NCI-H1694 (cell line): ENCODE measurements around the gene RPAP2.
"Not testable (repeated sequence)": the region's sequence is repeated elsewhere in the genome, so short reads cannot be mapped to it uniquely, and the experiment has no call there.

Experiments used
- DNase-seq: peaks from one replicate; lab custom pipeline; 2025; lab: John Stamatoyannopoulos, UW

Gene RPAP2

DNA sequence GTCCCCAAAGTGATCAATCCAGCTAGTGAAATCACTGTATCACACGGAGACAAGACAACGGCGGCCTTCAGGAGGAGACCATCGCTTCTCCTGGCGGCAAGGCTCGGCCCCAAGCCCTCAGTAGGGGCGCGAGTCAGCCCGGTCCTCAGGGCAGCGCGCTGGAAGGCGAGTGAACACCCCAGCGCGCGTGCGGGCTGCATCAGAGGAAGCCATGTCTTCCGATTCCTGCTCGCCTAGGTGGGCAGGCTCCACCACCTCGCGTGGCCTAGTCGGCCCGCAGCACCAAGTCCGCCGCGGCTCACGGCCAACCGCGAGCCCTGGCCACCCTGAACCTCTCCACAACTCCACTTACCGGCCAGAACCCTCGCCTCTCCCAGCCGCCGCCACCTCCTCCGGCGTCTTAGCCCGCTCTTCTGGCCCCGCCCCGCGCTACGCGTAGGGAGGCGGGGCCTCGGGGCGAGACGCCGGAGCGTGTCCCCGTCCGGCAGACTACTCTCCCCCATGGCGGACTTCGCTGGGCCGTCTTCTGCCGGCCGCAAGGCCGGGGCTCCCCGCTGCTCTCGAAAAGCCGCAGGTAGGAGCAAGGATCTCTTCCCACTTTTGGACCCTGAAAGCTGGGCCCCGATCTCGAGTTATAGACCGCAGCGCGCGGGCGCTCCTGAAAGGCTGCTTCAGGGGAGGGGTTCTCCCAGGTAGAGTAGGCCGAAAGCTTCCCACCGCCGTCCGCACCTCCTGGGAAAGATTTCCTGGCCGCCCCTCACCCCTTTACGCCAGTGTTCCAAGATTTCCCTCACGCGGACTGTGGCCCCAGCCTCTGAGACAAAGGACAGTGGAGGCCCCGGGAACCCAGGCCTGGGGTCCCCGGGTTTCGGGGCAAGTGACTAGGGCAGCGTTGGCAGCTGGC is at the start of gene RPAP2, which contains the start of gene GLMN:
Gene RPAP2, plus strand, starts transcription at position 487 of the 904 bp plus-strand sequence. Its CDS starts 15 bp downstream, at position 502.
Gene GLMN, minus strand, starts transcription at position 415 of the 904 bp plus-strand sequence. CDS start 988 bp downstream, outside the sequence.
- peak; percentile 57 for DNase-seq

DNA sequence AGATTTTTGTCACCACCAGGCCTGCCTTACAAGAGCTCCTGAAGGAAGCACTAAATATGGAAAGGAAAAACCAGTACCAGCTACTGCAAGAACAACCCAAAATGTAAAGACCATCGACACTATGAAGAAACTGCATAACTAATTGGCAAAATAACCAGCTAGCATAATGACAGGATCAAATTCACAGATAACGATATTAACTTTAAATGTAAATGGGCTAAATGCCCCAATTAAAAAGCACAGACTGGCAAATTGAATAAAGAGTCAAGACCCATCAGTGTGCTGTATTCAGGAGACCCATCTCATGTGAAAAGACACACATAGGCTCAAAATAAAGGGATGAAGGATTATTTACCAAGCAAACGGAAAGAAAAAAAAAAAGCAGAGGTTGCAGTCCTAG is 44.1 kb upstream of the RPAP2 start:
- not testable (repeated sequence) for DNase-seq

DNA sequence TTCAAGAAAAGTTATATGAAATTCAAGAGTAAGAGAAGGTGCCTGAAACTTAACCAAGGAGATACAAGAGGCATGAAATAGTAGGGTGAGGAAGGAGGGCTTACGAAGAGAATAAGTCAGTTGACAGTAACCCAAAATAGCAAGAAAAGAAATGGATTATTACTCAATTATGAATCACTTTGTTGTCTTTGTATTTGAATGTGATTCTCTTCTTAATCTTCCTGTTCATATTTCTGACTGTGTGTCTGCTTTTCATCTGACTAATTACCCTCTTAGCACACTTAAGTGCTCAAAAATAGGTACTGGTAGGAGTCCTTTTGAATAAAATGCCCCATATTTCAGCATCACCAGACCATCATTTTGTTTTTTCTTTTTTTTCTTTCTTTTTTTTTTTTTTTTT is 39.5 kb upstream of the RPAP2 start:
- DNase-seq: no peak

DNA sequence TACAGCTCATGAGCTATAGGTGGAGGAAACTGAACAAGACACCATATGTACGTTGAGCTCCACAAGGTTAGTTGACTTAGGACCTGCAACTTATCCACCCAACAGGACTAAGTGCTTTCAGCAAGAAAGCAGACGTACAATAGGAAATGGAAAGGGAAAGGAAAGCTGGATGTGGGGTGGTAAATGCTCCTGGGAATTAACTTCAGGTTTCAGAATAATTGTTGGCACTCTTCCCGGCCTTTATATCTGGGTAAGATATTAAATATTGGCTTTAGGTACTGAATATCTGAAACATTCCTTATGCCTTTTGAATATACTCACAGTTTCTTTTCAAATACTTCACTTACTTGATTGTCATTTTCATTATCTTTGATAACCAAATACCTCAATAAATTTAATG is 36.3 kb upstream of the RPAP2 start:
- no peak for DNase-seq

DNA sequence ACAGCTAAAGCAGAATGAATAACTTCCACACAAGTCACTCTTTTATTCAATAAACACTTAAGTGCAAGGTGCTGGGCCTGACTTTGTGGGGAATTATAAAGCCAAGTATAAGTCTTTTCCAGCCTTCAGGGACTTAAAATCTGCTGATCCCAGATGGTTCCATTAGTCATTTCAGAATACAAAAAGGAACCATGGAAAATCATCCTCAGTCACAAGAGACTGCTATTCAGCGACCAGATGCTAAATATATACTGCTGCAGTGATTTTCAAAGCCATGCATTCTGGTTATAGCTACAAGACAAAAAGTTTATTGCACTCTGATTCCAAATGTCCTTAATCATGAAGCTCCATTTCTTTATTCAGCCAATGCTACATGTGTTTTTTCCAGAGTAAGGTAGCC is 25.8 kb upstream of the RPAP2 start:
- DNase-seq: no peak

DNA sequence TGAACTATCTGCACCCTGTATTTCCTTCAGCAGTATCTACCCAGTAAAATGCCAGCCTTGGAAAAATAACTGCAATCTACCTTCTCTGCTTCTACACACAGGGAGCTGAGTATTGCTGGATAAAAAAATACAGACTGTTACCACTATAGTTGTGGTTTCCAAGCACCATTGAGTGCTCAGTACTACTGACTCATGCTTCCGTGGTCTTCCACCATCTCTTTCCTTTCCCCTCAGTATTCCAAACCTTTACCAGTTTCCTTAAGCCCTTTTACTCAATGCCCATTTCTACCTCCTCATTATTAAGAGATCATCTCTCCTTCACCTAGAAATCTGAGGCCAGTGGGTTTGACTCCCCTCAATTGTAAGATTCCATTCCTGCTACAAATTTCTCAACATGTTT is 23.9 kb upstream of the RPAP2 start:
- no peak for DNase-seq

DNA sequence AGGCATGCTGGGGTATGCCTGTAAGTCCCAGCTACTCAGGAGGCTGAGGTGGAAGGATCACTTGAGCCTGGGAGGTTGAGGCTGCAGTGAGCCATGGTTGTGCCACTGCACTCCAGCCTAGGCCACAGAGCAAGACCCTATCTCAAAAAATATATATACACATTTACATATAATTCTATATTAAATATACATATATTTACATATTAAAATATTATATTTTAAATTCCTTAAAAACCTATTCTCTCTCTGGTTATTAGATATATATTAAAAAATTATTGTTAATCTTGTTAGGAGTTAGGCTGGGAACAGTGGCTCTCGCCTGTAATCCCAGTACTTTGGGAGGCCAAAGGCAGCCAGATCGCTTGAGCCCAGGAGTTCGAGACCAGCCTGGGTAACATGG is 22.8 kb upstream of the RPAP2 start:
- no peak for DNase-seq

DNA sequence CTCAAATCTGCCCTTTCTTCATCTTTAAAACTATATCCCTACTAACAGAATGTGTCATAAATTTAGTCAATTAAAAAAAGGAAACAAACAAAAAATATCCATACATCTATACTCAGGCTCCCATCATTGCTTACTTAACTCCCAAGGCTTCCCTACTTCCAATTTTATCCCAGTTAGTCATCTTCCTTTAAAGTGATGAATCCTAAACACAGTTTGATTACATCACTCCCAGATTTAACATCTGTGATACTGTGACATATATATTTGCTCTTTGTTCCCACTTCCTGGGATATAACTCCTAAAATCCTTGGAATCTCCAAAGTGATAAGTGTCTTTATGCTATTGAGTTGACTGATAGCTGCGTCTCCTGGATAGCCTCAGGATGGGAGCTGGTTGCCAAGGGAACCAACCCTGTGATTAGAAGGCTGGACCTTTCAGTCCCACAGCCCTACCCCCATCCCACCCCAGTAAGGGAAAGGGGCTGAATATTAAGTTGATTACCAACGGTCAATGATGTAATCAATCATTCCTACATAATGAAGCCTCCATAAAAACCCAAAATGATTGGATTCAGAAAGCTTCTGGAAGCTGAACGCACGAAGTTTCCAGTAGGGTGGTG is 21.6 kb upstream of the RPAP2 start:
- DNase-seq: no peak

DNA sequence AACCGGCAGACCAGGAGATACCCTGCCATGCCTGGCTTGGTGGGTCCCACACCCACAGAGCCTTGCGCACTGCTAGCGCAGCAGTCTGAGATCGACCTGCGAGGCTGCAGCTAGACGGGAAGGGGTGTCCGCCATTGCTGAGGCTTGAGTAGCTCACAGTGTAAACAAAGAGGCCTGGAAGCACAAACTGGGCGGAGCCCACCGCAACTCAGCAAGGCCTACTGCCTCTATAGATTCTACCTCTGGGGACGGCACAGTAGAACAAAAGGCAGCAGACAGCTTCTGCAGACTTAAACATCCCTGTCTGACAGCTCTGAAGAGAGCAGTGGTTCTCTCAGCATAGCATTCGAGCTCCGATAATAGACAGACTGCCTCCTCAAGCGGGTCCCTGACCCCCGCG is 19.1 kb upstream of the RPAP2 start:
- not testable (repeated sequence) for DNase-seq

DNA sequence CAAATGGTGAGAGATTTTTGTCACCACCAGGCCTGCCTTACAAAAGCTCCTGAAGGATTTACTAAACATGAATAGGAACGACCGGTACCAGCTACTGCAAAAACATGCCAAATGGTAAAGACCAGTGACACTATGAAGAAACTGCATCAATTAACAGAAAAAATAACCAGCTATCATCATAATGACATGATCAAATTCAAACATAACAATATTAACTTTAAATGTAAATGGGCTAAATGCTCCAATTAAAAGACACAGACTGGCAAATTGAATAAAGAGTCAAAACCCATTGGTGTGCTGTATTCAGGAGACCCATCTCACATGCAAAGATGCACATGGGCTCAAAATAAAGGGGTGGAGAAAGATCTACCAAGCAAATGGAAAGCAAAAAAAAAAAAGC is 17.4 kb upstream of the RPAP2 start:
- DNase-seq: not testable (repeated sequence)

DNA sequence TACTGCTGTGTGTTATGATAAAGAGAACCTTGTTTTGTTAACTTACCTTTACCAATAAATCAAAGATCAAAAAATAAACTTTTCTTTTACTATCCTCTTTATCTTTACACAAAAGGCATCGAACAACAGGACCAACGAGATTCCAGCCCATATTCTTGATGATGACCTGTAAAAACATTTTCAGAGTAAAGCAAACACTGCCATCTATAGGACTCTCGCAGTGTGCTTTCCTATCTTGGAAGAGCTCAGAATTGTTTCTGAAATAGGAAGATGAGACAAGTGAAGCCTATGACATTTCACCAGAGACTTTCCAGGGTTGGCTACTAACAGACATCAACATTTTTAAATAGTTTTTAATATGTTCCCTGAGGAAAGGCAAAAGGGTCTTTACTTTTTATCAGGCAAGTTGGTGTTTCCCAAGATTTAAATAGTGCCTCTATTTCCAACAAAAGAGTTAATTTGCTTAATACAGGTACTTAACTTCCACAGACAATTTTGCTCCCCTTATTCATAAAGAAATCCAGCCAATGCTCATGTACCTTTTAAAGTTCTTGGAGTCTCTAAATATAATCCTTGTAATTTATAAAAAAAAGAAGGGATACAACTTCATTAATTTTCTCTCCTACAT is 7.4 kb upstream of the RPAP2 start:
- DNase-seq: peak; percentile 53

DNA sequence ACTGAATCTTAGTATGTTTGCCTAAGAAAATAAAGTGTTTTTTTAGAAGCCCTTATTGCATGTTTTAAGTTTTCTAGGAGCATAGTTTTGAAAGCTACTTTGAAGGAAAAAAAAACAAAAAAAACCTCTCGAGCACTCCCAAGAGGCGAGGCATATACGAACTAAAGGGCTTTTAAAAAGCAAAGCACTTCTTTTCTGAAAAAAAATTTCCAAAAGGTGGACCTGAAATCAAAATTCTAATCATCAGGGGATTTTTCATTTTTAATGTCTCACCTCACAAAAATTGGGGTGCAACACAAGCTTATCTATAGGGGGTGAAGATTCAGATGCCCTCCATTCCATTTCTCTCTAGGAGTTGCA is 666 bp upstream of the RPAP2 start:
- no peak for DNase-seq

DNA sequence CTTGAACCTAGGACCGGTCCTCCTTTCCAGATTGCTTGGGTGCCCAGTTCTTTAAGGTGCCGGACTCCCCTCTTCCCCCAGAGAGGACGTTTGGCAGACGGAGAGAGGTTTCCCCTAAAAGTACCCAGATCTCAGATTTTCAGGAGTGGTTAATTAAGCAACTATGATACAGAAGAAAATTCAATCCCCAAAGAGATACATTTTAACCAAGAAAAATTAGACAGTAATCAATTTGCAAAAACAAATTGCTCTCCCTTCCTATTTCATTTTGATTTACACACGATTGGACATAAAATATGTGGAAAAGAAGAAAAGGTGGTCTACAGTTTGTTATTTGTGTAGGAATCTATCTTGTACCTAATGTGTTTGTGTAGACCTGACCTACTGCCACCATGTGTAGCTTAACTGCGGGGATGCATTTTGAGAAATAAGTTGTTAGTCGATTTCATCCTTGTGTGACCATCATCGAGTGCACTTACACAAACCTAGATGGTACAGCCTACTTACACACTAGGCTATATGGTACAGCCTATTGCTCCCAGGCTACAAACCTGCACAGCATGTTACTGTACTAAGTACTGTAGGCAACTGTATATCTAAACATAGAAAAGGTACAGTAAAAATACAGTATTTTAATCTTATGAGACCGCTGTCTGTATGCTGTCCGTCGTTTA is 755 bp downstream of the RPAP2 start:
- DNase-seq: no peak

DNA sequence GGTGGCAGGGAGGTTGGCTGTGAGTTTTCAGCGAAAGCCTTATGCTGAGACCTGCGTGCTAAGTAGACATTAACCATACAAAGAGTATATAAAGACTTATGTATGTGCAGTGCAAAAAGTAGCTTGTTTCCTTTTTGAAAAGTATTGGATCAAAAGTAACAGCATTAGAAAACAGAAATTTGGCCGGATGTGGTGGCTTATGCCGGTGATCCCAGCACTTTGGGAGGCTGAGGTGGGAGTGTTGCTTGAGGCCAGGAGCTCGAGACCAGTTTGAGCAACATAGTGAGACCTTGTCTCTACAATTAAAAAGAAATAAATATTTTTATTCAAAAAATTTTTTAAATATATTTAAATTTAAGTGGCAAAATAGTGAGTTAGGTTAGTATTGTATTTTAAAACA is 2.2 kb downstream of the RPAP2 start:
- no peak for DNase-seq

DNA sequence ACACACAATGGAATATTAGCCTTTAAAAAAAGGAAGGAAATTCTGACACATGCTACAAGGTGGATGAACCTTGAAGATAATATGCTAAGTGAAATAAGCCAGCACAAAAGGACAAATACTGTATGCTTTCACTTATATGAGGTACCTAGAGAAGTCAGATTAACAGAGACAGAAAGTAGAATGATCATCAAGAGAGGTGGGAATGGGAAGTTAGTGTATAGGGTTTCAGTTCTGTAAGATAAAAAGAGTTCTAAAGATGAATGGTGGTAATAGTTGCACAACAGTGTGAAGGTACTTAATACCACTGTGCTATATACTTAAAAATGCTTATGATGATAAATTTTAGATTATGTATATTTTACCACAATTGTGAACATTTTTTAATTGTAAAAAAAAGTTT is 7.2 kb downstream of the RPAP2 start:
- no peak for DNase-seq

DNA sequence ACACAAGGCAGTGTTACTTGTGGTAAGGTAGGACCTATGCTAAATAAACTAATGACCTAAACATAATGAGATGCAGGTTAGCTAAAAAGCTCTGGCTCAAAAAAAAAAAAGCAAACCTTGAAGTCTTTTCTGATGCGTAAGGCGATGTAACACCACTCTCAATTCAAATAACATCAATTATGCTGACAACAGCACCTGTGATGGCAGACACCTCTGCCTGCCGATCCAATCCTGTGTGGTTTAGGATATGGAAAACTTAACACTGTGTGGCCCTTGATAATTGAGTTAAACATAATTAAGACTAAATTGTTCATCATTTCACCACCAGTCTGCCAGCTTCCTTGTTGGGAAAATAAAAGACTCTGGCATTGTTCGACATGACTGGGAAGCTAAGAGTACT is 9.1 kb downstream of the RPAP2 start:
- no peak for DNase-seq

DNA sequence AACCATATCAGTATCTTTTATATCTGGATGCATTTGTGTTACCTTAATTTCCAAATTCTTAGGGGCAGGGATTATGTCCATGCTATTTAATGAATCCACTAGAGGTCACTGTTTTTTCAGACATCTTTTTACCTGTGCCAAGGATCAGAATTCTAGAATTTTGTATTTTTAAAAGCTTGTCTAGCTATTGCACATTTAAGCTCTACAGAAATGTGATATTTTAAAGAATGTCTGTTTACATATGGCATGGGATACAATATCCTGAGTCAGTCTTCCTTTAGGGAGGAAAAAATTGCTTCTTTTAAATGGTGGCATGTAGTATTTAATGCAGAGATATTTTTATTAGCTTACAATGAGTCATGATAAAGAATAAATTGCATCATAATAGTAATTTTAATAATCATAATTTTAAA is 11.3 kb downstream of the RPAP2 start:
- DNase-seq: peak; percentile 47

DNA sequence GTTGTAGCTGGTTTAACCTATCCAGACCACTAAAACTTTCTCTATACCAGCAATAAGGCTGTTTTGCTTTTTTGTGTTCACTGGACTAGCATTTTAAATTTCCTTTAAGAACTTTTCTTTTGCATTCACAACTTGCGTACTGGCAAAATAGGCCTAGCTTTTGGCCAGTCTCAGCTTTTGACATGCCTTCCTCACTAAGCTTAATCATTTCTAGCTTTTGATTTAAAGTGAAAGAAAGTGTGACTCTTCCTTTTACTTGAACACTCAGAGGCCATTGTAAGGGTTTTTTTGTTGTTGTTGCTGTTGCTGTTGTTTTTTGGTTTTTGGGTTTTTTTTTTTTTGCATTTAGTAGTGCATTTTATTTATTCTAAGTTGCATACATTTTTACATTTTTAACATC is 15.2 kb downstream of the RPAP2 start:
- DNase-seq: no peak

DNA sequence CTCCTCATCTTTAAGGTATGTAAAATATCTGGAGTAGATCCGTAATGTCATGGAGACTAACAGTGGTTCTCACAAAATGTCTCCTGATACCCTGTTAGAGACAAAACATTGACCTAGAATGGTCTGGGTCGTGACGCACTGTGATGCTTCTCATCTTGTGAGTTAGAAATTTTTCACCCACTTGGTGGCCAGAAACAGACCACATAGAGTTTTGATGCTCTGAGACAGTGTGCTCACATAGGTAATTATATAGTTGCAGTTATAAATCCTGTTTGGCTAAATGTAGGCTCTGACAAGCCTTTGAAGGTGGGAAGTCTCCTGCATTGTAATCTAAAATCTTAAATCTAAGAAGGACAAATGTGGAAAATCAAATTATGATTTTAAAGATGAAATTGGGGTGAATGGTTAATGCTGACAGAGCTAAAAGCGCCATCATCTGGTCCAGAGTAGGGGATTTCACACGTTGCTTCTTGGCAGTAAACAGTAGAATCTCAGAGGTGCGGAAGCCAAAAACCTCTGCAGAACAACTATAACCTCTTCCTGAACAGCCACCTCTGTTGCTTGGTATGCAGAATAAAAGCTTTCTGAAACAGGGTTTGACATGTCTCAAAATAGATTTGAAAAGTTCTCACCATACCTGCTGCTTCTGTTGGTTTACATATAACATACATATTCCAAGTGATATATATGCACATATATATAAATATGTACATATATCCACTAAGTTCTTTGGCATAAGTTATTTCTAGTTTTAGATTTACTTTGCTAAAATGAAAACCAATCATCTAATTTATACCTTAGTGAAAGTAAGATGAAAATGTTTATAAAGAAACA is 17.1 kb downstream of the RPAP2 start:
- DNase-seq: no peak

DNA sequence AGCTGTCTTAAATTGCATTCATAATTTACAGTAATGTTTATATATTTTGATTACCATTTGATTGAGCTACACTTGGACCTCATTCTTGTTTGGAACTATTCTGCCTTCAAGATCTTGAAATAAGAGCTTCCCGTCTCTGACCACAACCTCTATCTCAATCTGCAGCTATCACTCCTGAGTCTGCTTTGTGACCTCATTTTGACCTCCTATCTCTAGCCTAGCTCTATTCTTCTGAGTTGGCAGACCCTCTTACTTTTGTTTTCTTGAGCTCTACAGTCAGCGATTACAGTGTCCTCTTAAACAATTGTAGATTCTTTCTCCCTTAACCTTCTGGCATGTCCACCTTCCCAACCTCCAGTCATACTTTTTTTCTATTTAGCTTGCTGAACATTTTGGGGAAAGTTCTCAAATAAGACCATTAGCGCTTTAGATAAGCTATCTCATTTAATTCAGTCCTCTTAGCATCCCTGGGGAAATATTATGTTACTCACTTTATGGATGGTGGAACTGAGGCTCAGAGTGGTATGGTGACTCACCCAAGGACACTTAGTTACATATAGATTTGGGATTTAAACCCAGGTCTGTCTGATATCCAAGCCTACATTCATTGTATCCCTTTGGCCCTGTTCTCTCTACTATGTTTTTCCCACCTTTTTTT is 19.1 kb downstream of the RPAP2 start:
- DNase-seq: no peak
